ENCODE data around the gene TENM4.
"Not testable (repeated sequence)": the region's sequence is repeated elsewhere in the genome, so short reads cannot be mapped to it uniquely, and the experiment has no call there.

Gene TENM4

GRCh38 chr11:79195209-79195608 is 245.6 kb downstream of the TENM4 start:
- DNase-seq (ENCODE audit: extremely low spot score): no peak
- no peak for TF ChIP-seq CTCF (IDR thresholded peaks at IDR 0.05; ENCODE audit: control extremely low read depth, extremely low read depth, low read depth, missing control alignments)
- ChIA-PET POLR2A (no interaction called here), CTCF (no interaction called here)

- ChIA-PET CTCF (no interaction called here), POLR2A (no interaction called here)
- TF ChIP-seq CTCF (IDR thresholded peaks at IDR 0.05; ENCODE audit: control extremely low read depth, extremely low read depth, low read depth, missing control alignments): no peak
- no peak for DNase-seq (ENCODE audit: extremely low spot score)
Observed at GRCh38 chr11:79193663-79194310, 247.0 kb downstream of the TENM4 start.

GRCh38 chr11:79192836-79193235 is 248.0 kb downstream of the TENM4 start:
- CTCF ChIA-PET: no interaction called here

GRCh38 chr11:79191716-79192115 is 249.1 kb downstream of the TENM4 start:
- POLR2A ChIA-PET; DNase-seq (ENCODE audit: extremely low spot score); CTCF ChIA-PET: not testable (repeated sequence)

More at GRCh38 chr11:79192836-79193235, 248.0 kb downstream of the TENM4 start:
- POLR2A ChIA-PET: no interaction called here
- TF ChIP-seq CTCF (IDR thresholded peaks at IDR 0.05; ENCODE audit: control extremely low read depth, extremely low read depth, low read depth, missing control alignments): no peak
- DNase-seq (ENCODE audit: extremely low spot score): no peak

GRCh38 chr11:79190553-79190952 is 250.3 kb downstream of the TENM4 start:
- POLR2A ChIA-PET; CTCF ChIA-PET; DNase-seq (ENCODE audit: extremely low spot score): not testable (repeated sequence)

GRCh38 chr11:79189601-79190000 is 251.2 kb downstream of the TENM4 start:
- ChIA-PET CTCF (no interaction called here), POLR2A (no interaction called here)
- DNase-seq (ENCODE audit: extremely low spot score): no peak
- no peak for TF ChIP-seq CTCF (IDR thresholded peaks at IDR 0.05; ENCODE audit: control extremely low read depth, extremely low read depth, low read depth, missing control alignments)

- no peak for TF ChIP-seq CTCF (IDR thresholded peaks at IDR 0.05; ENCODE audit: control extremely low read depth, extremely low read depth, low read depth, missing control alignments)
- no peak for DNase-seq (ENCODE audit: extremely low spot score)
- POLR2A ChIA-PET: no interaction called here
- CTCF ChIA-PET: no interaction called here
Observed at GRCh38 chr11:79189055-79189454, 251.8 kb downstream of the TENM4 start.

GRCh38 chr11:79186669-79187068 is 254.2 kb downstream of the TENM4 start:
- CTCF ChIA-PET: no interaction called here
- POLR2A ChIA-PET: no interaction called here
- DNase-seq (ENCODE audit: extremely low spot score): no peak
- no peak for TF ChIP-seq CTCF (IDR thresholded peaks at IDR 0.05; ENCODE audit: control extremely low read depth, extremely low read depth, low read depth, missing control alignments)
